Measurements from ENCODE around the gene RNU1-1.
"Not testable (repeated sequence)": the region's sequence is repeated elsewhere in the genome, so short reads cannot be mapped to it uniquely, and the experiment has no call there.

Gene RNU1-1

GRCh38 chr1:16493731-16494130, 20.4 kb downstream of the RNU1-1 start:
- not testable (repeated sequence) for DNase-seq (ENCODE audit: low read depth)

- not testable (repeated sequence) for DNase-seq (ENCODE audit: low read depth)
Measured at GRCh38 chr1:16492937-16493336, 21.1 kb downstream of the RNU1-1 start.

GRCh38 chr1:16491056-16491675, 22.9 kb downstream of the RNU1-1 start:
- no peak for DNase-seq (ENCODE audit: low read depth)

- DNase-seq (ENCODE audit: low read depth) = not testable (repeated sequence)
Measured at GRCh38 chr1:16489195-16489880, 24.7 kb downstream of the RNU1-1 start.

GRCh38 chr1:16487011-16487410, 27.1 kb downstream of the RNU1-1 start:
- DNase-seq (ENCODE audit: low read depth) = not testable (repeated sequence)

- not testable (repeated sequence) for DNase-seq (ENCODE audit: low read depth)
Measured at GRCh38 chr1:16486316-16486715, 27.8 kb downstream of the RNU1-1 start.

GRCh38 chr1:16484931-16485330, 29.2 kb downstream of the RNU1-1 start:
- DNase-seq (ENCODE audit: low read depth) = no peak

- no peak for DNase-seq (ENCODE audit: low read depth)
Measured at GRCh38 chr1:16484501-16484835, 29.6 kb downstream of the RNU1-1 start.

- DNase-seq (ENCODE audit: low read depth) = not testable (repeated sequence)
Measured at GRCh38 chr1:16483639-16484500, 30.2 kb downstream of the RNU1-1 start.

GRCh38 chr1:16483146-16483545, 30.9 kb downstream of the RNU1-1 start:
- DNase-seq (ENCODE audit: low read depth) = not testable (repeated sequence)

- no peak for DNase-seq (ENCODE audit: low read depth)
Measured at GRCh38 chr1:16478091-16478490, 36.0 kb downstream of the RNU1-1 start.

- DNase-seq (ENCODE audit: low read depth) = not testable (repeated sequence)
Measured at GRCh38 chr1:16475771-16476770, 38.0 kb downstream of the RNU1-1 start.

GRCh38 chr1:16474891-16475290, 39.2 kb downstream of the RNU1-1 start:
- not testable (repeated sequence) for DNase-seq (ENCODE audit: low read depth)

GRCh38 chr1:16474166-16474800, 39.8 kb downstream of the RNU1-1 start:
- DNase-seq (ENCODE audit: low read depth) = no peak

GRCh38 chr1:16468558-16468957, 45.5 kb downstream of the RNU1-1 start:
- no peak for DNase-seq (ENCODE audit: low read depth)

- DNase-seq (ENCODE audit: low read depth) = peak; percentile 75
Measured at GRCh38 chr1:16464917-16465625, 49.0 kb downstream of the RNU1-1 start.

All from EH (cell line).